HG03280 (cell line): ENCODE results near the gene DEFB129.
"Not testable (repeated sequence)": the region's sequence is repeated elsewhere in the genome, so short reads cannot be mapped to it uniquely, and the experiment has no call there.

Experiments
- ATAC-seq: cut with Tn5 transposase; IDR thresholded peaks from one replicate; pipeline ENCODE4 v1.9.1; 2021; ENCODE audit warnings: mild to moderate bottlenecking, moderate library complexity; ENCODE audit not compliant: unreplicated experiment

DEFB129 gene

DNA sequence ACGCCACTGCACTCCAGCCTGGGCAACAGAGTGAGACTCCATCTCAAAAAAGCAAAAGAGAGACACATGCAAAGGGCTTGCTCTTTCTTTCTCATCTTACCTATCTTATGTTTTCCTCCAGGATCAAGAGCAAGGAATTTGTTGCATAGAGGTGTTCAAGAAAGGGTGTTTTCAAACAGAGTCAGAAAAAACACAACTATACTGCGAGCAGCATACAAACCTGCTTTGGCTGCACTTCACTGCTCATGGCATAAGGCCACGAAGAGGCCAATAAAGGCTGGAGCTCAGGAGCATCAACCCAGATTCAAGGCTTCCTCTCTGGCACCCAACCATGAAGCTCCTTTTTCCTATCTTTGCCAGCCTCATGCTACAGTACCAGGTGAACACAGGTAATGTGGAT, at the start of gene DEFB129:
TSS of gene DEFB129 (plus strand) at position 301 of the 400 bp plus-strand sequence. CDS start at position 332, 31 bp downstream.
- no peak for ATAC-seq

DNA sequence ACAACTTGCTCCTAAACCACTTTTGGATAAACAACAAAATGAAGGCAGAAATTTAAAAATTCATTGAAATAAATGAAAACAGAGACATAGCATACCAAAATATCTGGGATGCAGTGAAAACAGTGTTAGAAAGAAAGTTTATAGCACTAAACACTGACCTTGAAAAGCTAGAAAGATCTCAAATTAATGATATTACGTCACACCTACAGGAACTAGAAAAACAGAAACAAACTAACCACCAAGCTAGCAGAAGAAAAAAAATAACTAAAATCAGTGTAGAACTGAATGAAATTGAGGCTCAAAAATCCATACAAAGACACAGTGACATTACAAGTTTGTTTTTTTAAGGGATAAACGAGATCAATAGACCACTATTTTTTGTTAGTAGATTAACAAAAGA, 42.8 kb upstream of the DEFB129 start:
- no peak for ATAC-seq

GRCh38 chr20:187733-188132, 39.3 kb upstream of the DEFB129 start:
- ATAC-seq = no peak

GRCh38 chr20:189611-190010, 37.4 kb upstream of the DEFB129 start, which contains the start of gene DEFB128:
DEFB128 (minus strand) TSS chr20:189711; CDS start chr20:189623, 88 bp downstream.
- no peak for ATAC-seq

GRCh38 chr20:198225-198624, 28.8 kb upstream of the DEFB129 start:
- ATAC-seq = no peak

DNA sequence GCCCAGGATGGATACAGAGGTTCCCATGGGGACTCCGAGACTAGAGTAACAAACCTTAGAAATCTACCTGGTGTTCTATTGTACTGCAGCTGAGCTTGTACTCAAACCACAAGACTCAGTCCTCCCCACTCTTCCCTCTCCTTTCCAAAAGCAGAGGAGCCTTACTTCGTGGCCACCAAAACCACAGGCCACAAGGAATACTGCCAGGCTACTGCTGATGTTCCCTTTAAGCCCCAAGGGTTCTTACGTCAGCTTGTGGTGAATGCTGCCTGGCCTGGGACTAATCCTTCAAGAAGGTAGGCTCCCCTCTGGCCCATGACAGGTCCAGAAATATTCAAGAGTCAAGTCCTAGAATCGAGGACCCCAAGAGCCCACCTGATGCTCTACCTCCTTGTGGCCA, 27.1 kb upstream of the DEFB129 start:
- ATAC-seq = no peak

GRCh38 chr20:203630-204029, 23.4 kb upstream of the DEFB129 start:
- not testable (repeated sequence) for ATAC-seq

DNA sequence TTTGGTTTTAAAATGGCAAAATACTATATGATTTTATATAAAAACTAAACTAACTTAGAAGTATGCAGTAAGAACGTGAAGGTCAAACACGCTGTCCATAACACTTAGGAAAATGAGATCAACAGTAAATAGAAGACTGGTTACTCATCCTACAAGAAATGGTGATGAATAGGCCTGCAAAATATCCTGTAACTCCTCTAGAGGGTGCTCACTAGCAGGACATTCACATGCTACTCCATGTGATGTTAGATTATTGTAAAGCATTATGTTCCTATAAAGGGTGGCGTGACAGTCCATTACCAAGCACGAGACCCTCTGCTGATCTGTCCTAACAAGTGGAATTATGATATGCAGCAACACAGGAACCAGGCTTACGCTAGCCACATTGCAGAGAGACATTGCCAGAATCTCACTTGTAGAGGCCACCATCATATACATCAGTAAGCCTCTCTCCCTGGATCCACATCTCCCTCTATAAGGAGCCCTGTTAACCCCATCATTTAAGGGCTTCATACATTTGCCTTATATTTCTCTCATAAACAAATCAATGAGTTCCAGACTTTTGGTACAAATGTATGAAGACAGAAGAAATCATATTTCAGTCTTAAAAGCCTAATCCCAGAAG, 18.0 kb upstream of the DEFB129 start:
- ATAC-seq = no peak

- no peak for ATAC-seq
These were observed 16.1 kb upstream of the DEFB129 start for GRCh38 chr20:210809-211502.

DNA sequence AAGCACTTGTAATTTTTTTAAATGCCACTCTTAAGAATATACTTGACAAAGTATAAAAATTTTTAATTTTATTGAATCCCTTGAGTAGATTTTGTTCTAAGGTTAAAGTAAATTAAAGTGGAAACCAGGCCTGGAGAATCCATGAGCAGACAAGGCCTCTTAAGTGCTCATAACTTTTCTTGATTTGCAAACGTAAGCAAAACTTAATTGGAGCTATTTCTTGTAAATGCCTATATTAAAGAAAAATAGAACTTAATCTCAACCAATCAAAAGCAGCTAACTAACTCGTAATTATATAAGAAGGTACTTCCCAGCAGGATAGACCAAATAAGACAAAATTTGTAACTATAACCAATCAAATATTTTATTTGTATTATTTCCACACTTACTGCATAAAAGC, 12.7 kb upstream of the DEFB129 start:
- ATAC-seq = no peak

- ATAC-seq = no peak
These were observed 11.3 kb upstream of the DEFB129 start for GRCh38 chr20:215796-216195.

DNA sequence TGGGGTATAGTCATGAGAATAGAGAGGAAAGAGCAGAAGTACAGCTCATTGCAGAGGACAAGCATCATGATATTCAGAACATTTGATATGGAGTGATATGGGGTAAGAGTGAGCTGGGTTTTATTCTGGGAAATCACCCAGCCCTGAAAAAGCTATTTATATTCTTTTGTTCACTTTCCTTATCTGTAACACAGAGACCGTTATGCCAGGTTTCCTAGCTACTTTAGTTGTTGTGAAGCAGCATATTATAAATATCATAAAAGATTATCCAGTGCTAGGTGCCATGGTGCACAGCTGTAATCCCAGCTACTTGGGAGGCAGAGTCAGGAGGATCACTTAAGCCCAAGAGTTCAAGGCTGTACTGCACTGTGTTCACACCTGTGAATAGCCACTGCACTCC, 9.8 kb upstream of the DEFB129 start:
- ATAC-seq = no peak

GRCh38 chr20:219290-220115, 7.6 kb upstream of the DEFB129 start:
- ATAC-seq = no peak

DNA sequence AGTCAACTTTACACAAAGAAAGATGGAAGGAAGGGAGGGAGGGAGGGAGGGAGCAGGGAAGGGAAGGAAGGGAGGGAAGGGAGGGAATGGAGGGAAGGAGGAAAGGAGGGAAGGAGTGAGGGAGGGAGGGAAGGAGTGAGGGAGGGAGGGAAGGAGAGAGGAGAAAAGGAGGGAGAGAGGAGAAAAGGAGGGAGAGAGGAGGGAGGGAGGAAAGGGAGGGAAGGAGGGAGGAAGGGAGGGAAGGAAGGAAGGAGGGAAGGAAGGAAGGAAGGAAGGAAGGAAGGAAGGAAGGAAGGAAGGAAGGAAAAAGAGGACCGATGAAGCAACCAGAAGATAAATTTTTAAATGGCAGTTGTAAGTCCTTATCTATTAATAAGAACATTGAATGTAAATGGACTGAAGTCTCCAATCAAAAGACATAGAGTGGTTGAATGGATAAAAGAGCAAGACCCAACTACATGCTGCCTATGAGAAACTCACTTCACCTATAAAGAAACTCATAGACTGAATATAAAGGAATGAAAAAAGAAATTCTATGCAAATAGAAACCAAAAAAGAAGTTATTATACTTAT, 5.7 kb upstream of the DEFB129 start:
- ATAC-seq = no peak

- not testable (repeated sequence) for ATAC-seq
These were observed 1.2 kb upstream of the DEFB129 start for GRCh38 chr20:225879-226278.

DNA sequence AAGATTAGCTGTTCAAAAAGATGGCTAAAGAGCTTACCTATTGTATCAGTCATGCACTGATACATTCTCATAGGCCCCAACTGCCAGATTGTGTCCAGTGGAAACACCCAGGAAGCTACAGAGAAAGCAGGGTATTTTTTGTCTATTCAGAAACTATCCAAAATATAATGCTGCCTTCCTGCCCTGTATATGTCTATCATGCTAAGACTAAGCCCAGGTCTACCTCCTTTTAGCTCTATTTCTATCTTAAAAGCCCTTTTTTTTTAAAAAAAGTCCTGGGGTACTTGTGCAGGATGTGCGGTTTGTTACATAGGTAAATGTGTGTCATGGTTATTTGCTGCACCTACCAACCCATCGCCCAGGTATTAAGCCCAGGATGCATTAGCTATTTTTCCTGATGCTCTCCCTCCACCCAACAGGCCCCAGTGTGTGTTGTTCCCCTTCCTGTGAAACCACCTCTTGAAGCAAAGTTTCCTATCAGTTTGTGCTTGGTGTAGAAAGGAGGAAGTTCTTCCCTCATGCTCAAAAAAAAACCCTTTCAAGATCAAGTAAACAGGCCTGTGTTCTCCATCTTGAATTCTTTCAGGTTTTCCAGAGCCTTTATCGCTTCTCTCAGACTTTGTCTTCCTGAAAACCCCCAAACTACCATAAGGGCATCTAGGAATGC, 514 bp downstream of the DEFB129 start:
- no peak for ATAC-seq

- ATAC-seq = no peak
These were observed 8.8 kb downstream of the DEFB129 start for GRCh38 chr20:235891-236290.

- no peak for ATAC-seq
These were observed 10.4 kb downstream of the DEFB129 start for GRCh38 chr20:237489-237888.

DNA sequence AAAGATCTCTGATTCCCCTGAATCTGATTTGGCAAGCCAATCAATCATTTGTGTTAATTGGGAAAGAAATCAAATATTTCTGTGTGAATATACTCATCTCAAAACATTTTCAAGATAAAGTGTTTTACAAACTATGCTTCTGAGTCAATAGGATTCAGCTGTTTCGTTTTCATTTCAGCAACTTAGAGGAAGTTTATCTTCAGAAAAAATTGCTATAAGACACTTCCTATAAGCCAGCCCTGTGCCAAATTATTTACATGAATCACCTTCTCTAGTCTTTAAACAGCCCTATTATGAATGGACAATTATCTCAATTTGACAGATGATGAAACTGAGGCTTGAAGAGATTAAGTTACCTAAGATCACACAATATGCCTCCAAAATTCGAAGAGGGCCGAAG, 10.9 kb downstream of the DEFB129 start:
- ATAC-seq = no peak

DNA sequence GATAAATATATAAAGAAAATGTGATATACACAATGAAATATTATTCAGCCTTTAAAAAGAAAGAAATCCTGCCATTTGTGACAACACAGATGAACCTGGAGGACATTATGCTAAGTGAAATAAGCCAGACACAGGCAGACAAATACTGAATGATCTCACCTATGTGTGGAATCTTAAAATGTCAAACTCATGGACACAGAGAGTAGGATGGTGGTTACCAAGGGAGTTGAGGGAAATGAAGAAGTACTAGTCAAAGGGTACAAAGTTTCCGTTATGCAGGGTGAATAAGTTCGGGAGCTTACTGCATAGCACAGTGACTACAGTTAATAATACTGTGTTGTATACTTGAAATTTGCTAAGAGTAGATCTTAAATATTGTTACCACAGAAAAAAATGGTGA, 15.8 kb downstream of the DEFB129 start:
- ATAC-seq = no peak

GRCh38 chr20:251354-251753, 24.3 kb downstream of the DEFB129 start:
- ATAC-seq = no peak
